Measurements from ENCODE around the gene KLK7. TPM values are rescaled to one million over a fixed set of nuclear protein-coding genes. Genes with fewer than 3 reads are reported as not detected.

KLK7 gene
- not detected for total RNA-seq
- 0 reads per million in 2 donors for total RNA-seq

DNA sequence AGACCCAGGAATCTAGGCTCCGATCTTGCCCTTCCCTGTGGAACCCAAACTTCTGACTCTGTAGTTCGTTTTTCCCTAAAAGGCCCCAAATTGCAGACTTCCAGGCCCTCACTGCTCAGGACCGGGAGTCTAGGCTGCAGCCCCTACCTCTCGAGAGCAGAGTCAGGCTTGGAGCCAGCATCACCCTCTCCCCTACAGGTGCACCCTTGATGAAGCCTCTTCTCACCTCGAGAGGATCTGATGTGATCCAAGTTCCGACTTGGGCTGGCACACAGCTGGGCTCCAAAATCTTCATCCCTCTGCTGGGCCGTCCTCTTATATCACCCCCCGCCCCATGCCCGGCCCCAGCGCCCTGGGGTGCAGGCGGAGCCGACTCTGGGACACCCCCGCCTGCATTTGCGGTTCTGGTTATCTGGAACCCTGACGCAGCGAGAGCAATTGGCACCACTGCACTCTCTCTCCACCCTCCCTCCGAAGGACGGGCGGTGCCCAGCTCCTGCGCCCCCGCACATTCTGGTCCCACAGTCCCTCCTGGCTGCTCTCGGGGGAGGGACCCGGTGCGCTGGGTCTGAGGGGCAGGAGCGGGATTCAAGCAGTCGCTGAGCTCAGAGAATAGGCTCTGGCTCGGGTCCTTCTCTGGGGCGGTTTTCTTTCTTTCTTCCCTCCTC lies at the start of gene KLK7:
Gene KLK7, minus strand, starts transcription at position 293 of the 668 bp plus-strand sequence. CDS start 1,518 bp downstream, outside the sequence.
- Mint-ChIP-seq H3K27me3 (peaks cover 47% of the 10 kb centered on the region), H3K27ac (no peak within 1 kb of the TSS), H3K4me1 (peaks cover 2% of the 10 kb centered on the region), H3K36me3 (ENCODE audit: low read depth) (peaks cover 7% of the 10 kb centered on the region), H3K4me3 (no peak within 1 kb of the TSS)
- DNase-seq: no peak
- no peaks in the 10 kb centered on the region for H3K9me3 ChIP-seq (ENCODE audit: control insufficient read depth, low read length, poor library complexity, severe bottlenecking)
- no peak for ATAC-seq

DNA sequence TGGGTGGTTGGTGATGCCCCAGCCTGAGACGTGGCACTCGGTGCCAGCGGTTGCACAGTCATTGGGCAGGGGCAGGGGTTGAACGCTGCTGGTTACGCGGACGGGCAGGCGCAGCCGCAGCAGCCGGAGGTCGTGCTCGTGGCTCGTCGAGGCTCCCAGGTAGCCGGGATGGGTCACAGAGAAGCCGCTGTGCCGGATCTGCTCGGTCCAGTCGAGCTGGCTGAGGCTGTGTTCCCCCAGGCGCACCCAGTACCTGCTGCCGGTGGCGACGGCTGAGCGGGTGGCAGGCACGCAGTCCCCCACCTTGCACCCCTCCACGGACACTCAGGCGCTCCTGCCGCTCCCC lies 48.1 kb upstream of the KLK7 start:
- Mint-ChIP-seq H3K36me3 (ENCODE audit: low read depth) (peaks cover 14% of the 10 kb centered on the region), H3K27ac (no peak overlapping the region), H3K27me3 (peaks cover 60% of the 10 kb centered on the region), H3K4me1 (peaks cover 2% of the 10 kb centered on the region), H3K4me3 (no peak overlapping the region)
- DNase-seq (no peak), ATAC-seq (no peak)
- H3K9me3 ChIP-seq (ENCODE audit: control insufficient read depth, low read length, poor library complexity, severe bottlenecking): no peaks in the 10 kb centered on the region

DNA sequence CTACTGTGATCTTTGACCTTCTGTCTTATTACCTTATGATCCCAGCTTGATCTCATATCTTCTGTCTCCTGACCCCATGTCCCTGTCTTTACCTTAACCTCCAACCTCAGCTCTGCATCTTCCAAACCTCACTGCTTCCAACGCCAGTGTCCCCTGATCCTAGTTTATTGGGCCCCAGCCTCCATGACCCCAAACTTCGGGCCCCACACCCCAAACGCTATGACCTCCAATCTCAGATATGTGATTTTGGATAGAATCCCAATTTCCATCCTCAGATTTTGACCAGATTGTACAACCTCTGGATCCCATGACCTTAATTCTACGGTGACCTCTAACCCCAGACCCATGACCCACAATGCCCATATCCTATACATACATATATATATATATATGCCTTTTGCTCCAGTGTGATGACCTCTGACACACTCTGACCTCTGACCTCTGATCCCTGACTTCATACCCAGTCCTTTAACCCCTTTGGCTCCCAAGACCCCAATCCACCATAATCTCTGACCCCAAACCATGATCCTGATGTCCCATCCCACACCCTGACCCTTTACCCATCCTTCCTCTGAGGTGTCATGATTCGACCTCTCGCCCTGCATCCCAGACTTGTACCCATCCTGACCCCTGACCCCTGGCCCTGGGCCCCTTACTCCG lies 47.6 kb upstream of the KLK7 start:
- H3K27ac Mint-ChIP-seq: no peak overlapping the region
- H3K9me3 ChIP-seq (ENCODE audit: control insufficient read depth, low read length, poor library complexity, severe bottlenecking): no peaks in the 10 kb centered on the region
- ATAC-seq: no peak
- no peak overlapping the region for H3K4me3 Mint-ChIP-seq
- peaks cover 17% of the 10 kb centered on the region for H3K36me3 Mint-ChIP-seq (ENCODE audit: low read depth)
- peaks cover 64% of the 10 kb centered on the region for H3K27me3 Mint-ChIP-seq
- H3K4me1 Mint-ChIP-seq: peaks cover 2% of the 10 kb centered on the region
- no peak for DNase-seq

DNA sequence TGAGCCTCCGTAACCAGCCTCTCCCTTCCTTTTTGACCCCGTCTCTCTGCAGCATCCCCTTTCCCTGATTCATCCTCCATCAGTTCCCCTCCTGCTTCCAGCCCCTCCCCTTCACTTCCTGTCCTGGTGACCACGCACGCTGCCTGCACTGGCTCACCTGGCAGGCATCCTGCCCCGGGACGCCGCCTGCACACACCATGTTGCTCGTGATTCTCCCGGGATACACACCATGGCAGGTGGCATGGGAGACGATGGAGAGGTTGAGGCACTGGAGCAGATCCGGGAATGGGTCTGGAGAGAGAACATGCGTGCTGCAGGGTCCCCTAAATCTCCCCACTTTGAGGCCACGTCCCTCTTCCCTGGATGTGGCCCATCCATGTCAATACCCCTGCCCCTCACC lies 46.9 kb upstream of the KLK7 start:
- Mint-ChIP-seq H3K4me3 (no peak overlapping the region), H3K4me1 (peaks cover 2% of the 10 kb centered on the region), H3K36me3 (ENCODE audit: low read depth) (peaks cover 17% of the 10 kb centered on the region), H3K27me3 (peaks cover 66% of the 10 kb centered on the region), H3K27ac (no peak overlapping the region)
- no peak for ATAC-seq
- DNase-seq: no peak
- no peaks in the 10 kb centered on the region for H3K9me3 ChIP-seq (ENCODE audit: control insufficient read depth, low read length, poor library complexity, severe bottlenecking)

DNA sequence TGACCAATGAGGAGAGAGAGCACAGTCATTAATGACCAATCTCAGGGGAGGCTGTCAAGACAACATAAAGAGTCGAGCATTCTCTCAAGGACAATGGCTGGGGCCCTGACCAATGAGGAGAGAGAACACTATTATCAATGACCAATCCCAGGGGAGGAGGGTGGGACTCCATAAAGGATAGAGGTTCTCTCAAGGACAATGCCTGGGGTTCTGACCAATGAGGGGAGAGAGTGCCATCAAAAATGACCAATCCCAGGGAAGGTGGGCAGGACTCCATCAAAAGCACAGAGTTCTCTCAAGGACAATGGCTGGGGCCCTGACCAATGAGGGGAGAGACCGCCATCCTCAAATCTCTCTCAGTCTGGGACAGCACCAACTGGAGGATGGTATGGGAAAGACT lies 46.0 kb upstream of the KLK7 start:
- no peaks in the 10 kb centered on the region for H3K9me3 ChIP-seq (ENCODE audit: control insufficient read depth, low read length, poor library complexity, severe bottlenecking)
- ATAC-seq: no peak
- Mint-ChIP-seq H3K4me3 (no peak overlapping the region), H3K27me3 (peaks cover 66% of the 10 kb centered on the region), H3K27ac (no peak overlapping the region), H3K36me3 (ENCODE audit: low read depth) (peaks cover 16% of the 10 kb centered on the region), H3K4me1 (peaks cover 2% of the 10 kb centered on the region)
- no peak for DNase-seq

DNA sequence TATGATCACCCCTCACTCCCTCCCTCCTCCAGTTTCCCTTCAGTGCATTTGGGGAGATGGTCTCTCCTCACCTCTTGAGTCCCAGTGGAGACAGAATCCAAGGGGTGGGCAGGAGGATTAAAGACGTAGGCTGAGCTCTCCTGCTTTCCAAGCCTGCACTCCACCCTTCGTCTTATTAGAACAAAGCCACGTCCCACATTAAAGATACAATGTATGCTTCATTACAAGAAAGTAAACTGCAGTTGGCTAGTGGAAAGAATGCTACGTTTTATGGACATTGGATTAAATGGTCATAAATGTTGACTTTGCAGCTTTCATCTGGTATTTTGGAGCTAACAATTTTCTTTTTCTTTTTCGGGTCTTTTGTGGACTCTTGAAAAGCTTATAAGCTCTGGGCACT lies 44.2 kb upstream of the KLK7 start:
- peaks cover 65% of the 10 kb centered on the region for H3K27me3 Mint-ChIP-seq
- no peak overlapping the region for H3K4me3 Mint-ChIP-seq
- no peak for ATAC-seq

DNA sequence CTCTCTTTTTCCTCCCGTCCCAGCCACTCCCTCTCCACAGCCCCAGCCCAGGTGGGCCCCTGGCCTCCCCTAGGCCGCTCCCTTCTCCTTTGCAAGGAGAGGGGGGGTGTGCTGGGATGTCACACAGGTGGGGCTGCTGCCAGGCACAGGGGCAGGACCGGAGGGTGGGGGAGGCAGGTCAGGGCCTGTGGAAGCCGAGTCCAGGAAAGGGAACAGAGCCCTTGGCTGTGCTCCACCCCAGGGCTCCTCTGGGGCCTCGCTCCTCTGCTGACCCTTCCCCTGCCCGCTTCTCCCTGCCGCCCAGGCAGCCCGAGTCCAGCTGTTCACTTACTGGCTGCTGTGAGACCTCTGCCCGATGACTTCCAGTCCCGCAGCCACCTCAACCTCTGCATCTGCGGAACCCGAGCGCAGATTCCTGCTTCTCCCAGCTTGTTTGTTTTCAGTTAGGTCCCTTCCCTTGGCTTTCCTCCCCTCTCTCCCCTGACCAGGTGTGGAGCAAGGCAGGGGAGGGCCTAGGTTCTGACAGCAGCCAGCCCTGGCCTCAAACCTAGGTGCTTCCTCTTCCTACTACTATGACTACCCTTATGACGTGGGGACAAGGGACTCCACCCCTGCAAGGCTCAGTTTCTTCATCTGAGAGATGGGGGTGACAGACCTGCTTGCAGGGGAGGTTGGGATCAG lies 43.5 kb upstream of the KLK7 start:
- Mint-ChIP-seq H3K27me3 (peaks cover 69% of the 10 kb centered on the region), H3K4me3 (no peak overlapping the region)

More for the DNA sequence above, 44.2 kb upstream of the KLK7 start:
- H3K27ac Mint-ChIP-seq: no peak overlapping the region
- H3K9me3 ChIP-seq (ENCODE audit: control insufficient read depth, low read length, poor library complexity, severe bottlenecking): no peaks in the 10 kb centered on the region
- peaks cover 2% of the 10 kb centered on the region for H3K4me1 Mint-ChIP-seq
- H3K36me3 Mint-ChIP-seq (ENCODE audit: low read depth): peaks cover 11% of the 10 kb centered on the region
- DNase-seq: no peak

DNA sequence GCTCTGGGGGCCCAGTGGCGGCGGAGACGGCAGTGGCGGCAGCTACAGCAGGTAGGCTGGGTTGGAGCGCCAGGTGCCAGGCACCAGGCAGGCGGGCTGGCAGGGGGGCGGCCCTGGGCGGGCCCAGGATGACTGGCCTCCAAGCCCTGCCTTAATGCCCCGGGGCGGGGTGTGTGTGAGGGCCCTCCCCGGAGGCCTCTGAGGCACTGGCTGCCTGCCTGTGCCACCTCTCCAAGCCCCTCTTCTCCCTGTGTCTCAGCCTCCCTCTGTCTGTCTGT lies 42.8 kb upstream of the KLK7 start, which contains the start of gene KLK11:
Gene KLK11, minus strand, starts transcription at position 63 of the 278 bp plus-strand sequence. CDS start 985 bp downstream, outside the sequence.
- H3K27me3 Mint-ChIP-seq: peaks cover 66% of the 10 kb centered on the region
- H3K27ac Mint-ChIP-seq: no peak within 1 kb of the TSS
- H3K4me1 Mint-ChIP-seq: peaks cover 4% of the 10 kb centered on the region
- ATAC-seq (no peak), DNase-seq (no peak)
- H3K36me3 Mint-ChIP-seq (ENCODE audit: low read depth): peaks cover 8% of the 10 kb centered on the region
- H3K4me3 Mint-ChIP-seq: no peak within 1 kb of the TSS
- no peaks in the 10 kb centered on the region for H3K9me3 ChIP-seq (ENCODE audit: control insufficient read depth, low read length, poor library complexity, severe bottlenecking)

More for the DNA sequence above, 43.5 kb upstream of the KLK7 start:
- Mint-ChIP-seq H3K4me1 (peaks cover 4% of the 10 kb centered on the region), H3K36me3 (ENCODE audit: low read depth) (peaks cover 11% of the 10 kb centered on the region), H3K27ac (no peak overlapping the region)
- DNase-seq (no peak), ATAC-seq (no peak)
- H3K9me3 ChIP-seq (ENCODE audit: control insufficient read depth, low read length, poor library complexity, severe bottlenecking): no peaks in the 10 kb centered on the region

DNA sequence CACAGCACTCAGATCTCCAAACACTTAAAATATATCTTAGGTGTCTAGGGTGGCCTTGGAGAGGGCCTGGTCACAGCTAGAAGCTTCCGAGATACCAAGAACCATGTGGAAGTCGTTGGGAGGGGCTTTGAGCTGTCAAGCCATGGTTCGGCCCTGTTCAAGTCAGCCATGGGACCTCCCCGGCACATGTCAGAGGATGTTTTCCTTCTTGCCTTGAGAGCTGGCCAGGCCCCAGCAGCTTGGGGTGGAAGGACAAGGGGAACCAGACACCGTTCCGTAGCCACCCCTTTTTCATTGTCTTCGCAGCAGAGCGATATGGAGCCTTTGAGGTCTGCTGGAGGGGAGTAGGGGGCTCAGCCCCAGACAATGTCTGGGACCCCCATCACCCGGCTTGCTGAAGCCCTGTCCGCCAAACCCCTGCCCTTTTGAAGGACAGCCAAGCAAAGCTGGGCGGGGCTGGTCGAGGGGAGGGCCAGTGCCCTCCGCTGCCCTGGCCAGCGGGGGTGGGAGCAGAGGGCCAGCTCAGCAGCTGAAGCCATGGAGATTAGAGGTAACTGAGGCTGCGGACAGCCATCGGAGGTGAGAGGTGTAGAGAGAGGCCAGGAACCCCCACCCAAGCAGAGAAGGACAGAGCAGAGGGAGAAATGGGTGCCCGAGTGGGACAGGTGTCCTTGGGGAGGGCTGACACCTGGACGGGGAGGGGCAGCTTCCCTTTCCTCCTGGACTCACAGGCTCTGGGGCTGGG lies 42.3 kb upstream of the KLK7 start:
- ATAC-seq: no peak
- Mint-ChIP-seq H3K4me1 (peaks cover 4% of the 10 kb centered on the region), H3K27me3 (peaks cover 62% of the 10 kb centered on the region), H3K4me3 (no peak overlapping the region), H3K36me3 (ENCODE audit: low read depth) (peaks cover 5% of the 10 kb centered on the region), H3K27ac (no peak overlapping the region)
- H3K9me3 ChIP-seq (ENCODE audit: control insufficient read depth, low read length, poor library complexity, severe bottlenecking): no peaks in the 10 kb centered on the region
- no peak for DNase-seq

DNA sequence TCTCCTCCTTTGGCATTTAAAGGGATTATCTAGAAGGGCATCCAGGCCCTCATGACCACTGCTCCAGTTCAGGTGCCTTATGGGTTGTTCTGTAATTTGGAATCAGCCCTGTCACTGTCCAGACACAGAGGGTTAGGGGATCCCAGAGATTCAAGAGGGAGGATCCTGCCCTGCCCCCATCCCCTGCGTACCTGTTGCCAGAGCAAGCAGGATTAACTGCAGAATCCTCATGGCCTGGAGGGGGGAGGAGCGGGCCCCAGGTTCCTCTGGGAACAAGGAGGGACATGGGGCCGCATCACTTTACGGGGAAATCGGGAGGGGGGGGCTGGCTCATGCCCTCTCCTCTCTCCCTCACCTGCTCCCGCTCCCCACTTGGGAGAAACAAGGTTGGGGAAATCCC lies 41.7 kb upstream of the KLK7 start:
- no peak for DNase-seq
- Mint-ChIP-seq H3K36me3 (ENCODE audit: low read depth) (peaks cover 5% of the 10 kb centered on the region), H3K4me1 (peaks cover 4% of the 10 kb centered on the region), H3K27me3 (peaks cover 57% of the 10 kb centered on the region), H3K4me3 (no peak overlapping the region), H3K27ac (no peak overlapping the region)
- ATAC-seq: no peak
- no peaks in the 10 kb centered on the region for H3K9me3 ChIP-seq (ENCODE audit: control insufficient read depth, low read length, poor library complexity, severe bottlenecking)

DNA sequence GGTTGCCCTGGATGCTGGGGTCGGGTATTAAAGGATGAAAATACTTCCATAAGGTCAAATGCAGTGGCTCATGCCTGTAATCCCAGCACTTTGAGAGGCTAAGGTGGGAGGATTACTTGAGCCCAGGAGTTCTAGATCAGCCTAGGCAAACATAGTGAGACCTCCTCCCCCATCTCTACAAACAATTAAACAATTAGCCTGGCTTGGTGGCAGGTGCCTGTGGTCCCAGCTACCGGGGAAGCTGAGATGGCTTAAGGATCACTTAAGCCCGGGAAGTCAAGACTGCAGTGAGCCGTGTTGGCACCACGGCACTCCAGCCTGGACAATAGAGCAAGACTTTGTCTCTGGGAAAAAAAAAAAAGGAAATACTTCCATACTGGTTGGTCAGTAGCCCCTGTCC lies 41.2 kb upstream of the KLK7 start:
- peaks cover 58% of the 10 kb centered on the region for H3K27me3 Mint-ChIP-seq
- no peak overlapping the region for H3K4me3 Mint-ChIP-seq
- H3K9me3 ChIP-seq (ENCODE audit: control insufficient read depth, low read length, poor library complexity, severe bottlenecking): no peaks in the 10 kb centered on the region
- H3K4me1 Mint-ChIP-seq: peaks cover 6% of the 10 kb centered on the region
- DNase-seq: no peak
- H3K36me3 Mint-ChIP-seq (ENCODE audit: low read depth): peaks cover 6% of the 10 kb centered on the region
- no peak for ATAC-seq
- H3K27ac Mint-ChIP-seq: no peak overlapping the region

DNA sequence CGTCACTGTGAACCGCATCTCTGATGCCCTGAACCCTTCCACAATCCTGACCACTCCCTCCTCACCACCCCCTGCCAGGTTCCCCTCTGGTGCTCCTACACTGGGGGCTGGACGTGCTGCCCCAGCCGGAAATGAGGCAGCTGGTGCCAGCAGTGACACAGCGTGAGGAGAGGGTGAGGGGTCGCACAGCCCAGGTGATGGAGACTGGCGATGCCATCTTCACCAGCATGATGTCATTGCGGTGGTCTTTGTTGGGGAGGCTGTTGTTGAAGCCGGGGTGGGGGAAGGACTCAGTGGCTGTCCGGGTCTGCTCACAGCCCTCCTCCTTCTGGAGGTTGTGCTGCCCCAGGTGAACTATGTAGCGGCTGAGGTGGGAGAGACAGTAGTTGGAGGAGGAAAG lies 40.2 kb upstream of the KLK7 start:
- H3K36me3 Mint-ChIP-seq (ENCODE audit: low read depth): peaks cover 8% of the 10 kb centered on the region
- H3K27ac Mint-ChIP-seq: no peak overlapping the region
- peaks cover 8% of the 10 kb centered on the region for H3K4me1 Mint-ChIP-seq
- peaks cover 58% of the 10 kb centered on the region for H3K27me3 Mint-ChIP-seq
- ATAC-seq (no peak), DNase-seq (no peak)
- H3K4me3 Mint-ChIP-seq: no peak overlapping the region
- no peaks in the 10 kb centered on the region for H3K9me3 ChIP-seq (ENCODE audit: control insufficient read depth, low read length, poor library complexity, severe bottlenecking)

DNA sequence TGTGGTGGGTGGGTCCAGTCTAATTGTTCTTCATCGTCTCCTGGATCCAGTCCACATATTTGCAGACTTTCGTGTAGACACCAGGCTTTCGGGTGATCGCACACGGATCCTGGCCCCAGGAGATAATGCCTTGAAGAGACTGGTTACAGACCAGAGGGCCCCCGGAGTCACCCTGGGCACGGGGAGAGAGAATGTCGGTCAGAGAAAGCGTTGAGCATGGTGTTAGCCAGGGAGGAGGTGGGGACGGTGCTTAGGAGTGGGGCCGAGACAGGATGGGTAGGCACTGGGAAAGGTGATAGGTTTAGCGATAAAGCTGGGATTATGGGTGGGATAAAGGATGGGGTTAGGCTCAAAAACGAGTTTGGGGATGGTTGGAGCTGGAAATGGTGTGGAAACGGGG lies 38.8 kb upstream of the KLK7 start:
- no peak for ATAC-seq
- Mint-ChIP-seq H3K27me3 (peaks cover 66% of the 10 kb centered on the region), H3K4me3 (no peak overlapping the region), H3K27ac (no peak overlapping the region), H3K36me3 (ENCODE audit: low read depth) (peaks cover 10% of the 10 kb centered on the region), H3K4me1 (peaks cover 15% of the 10 kb centered on the region)
- no peak for DNase-seq
- no peaks in the 10 kb centered on the region for H3K9me3 ChIP-seq (ENCODE audit: control insufficient read depth, low read length, poor library complexity, severe bottlenecking)

Measured in T-helper 17 cell (primary cell).